HAP-1 (cell line): ENCODE results near the gene GNAZ.
"Not testable (repeated sequence)": the region's sequence is repeated elsewhere in the genome, so short reads cannot be mapped to it uniquely, and the experiment has no call there.

Experiments used
- DNase-seq, 2 experiments: peaks; one replicate each; pipeline ENCODE4 v3.0.0-alpha.2; 2016 to 2020; ENCODE audit warnings: low spot score in 2 of 2
- H3K27me3 ChIP-seq: fragments of 250-450 bp; sonication (Bioruptor Pico); 2 replicates; pipeline ENCODE4 v1.5.1; 2020; ENCODE audit warnings: low read depth, mild to moderate bottlenecking, moderate library complexity
- H3K36me3 ChIP-seq: fragments of 250-450 bp; sonication (Bioruptor Pico); replicated peaks from 2 replicates; pipeline ENCODE4 v1.5.1; 2020; ENCODE audit warnings: mild to moderate bottlenecking
- H3K4me1 ChIP-seq: fragments of 250-450 bp; sonication (Bioruptor Pico); 2 replicates; pipeline ENCODE4 v1.5.1; 2020; ENCODE audit warnings: mild to moderate bottlenecking
- H3K4me3 ChIP-seq: fragments of 250-450 bp; sonication (Bioruptor Pico); 2 replicates; pipeline ENCODE4 v1.5.1; 2020; ENCODE audit warnings: mild to moderate bottlenecking, moderate library complexity
- H3K9me3 ChIP-seq: fragments of 250-450 bp; sonication (Bioruptor Pico); 2 replicates; pipeline ENCODE4 v1.5.1; 2020; ENCODE audit warnings: mild to moderate bottlenecking, moderate library complexity
- in situ Hi-C: fragments of 300-500 bp; cut with MboI; formaldehyde crosslinking; loops from 3 replicates; pipeline ENCODE4 v1.14.3; 2020; ENCODE audit warnings: low sequenced_read_pairs, inconsistent platforms, mixed read lengths

The GNAZ gene

GRCh38 chr22:23070418-23071229, at the start of gene GNAZ:
TSS of gene GNAZ (plus strand) at chr22:23070519. CDS start at chr22:23095696, 25,177 bp downstream.
- Histone ChIP-seq H3K4me3 (peak within 1 kb of the TSS; percentile 75), H3K27me3 (no peaks in the 10 kb centered on the region), H3K9me3 (no peaks in the 10 kb centered on the region), H3K36me3 (no peaks in the 10 kb centered on the region; the same call in 1 of the 2 replicates), H3K4me1 (peaks cover 16% of the 10 kb centered on the region)
- DNase-seq, result peak; percentile 22 to 77
- in situ Hi-C loops, result no loop called here

- Histone ChIP-seq H3K4me3 (no peak overlapping the region), H3K36me3 (no peaks in the 10 kb centered on the region), H3K4me1 (no peaks in the 10 kb centered on the region), H3K9me3 (no peaks in the 10 kb centered on the region), H3K27me3 (no peaks in the 10 kb centered on the region)
- no peak for DNase-seq
- in situ Hi-C loops, result no loop called here
Measured at GRCh38 chr22:23020659-23021293, 49.5 kb upstream of the GNAZ start.

GRCh38 chr22:23021660-23022353, 48.5 kb upstream of the GNAZ start:
- H3K9me3 ChIP-seq, H3K36me3 ChIP-seq, in situ Hi-C loops, H3K4me1 ChIP-seq, DNase-seq, H3K4me3 ChIP-seq, H3K27me3 ChIP-seq: not testable (repeated sequence)

GRCh38 chr22:23023294-23023693, 47.0 kb upstream of the GNAZ start:
- DNase-seq, result no peak
- in situ Hi-C loops, result no loop called here
- Histone ChIP-seq H3K27me3 (no peaks in the 10 kb centered on the region), H3K4me3 (no peak overlapping the region), H3K4me1 (no peaks in the 10 kb centered on the region), H3K36me3 (no peaks in the 10 kb centered on the region), H3K9me3 (no peaks in the 10 kb centered on the region)

GRCh38 chr22:23026777-23027176, 43.5 kb upstream of the GNAZ start:
- Histone ChIP-seq H3K4me3 (no peak overlapping the region), H3K4me1 (peaks cover 17% of the 10 kb centered on the region), H3K36me3 (no peaks in the 10 kb centered on the region), H3K27me3 (no peaks in the 10 kb centered on the region), H3K9me3 (no peaks in the 10 kb centered on the region)
- in situ Hi-C loops, result no loop called here
- no peak for DNase-seq

GRCh38 chr22:23027849-23028248, 42.5 kb upstream of the GNAZ start:
- H3K36me3 ChIP-seq, H3K9me3 ChIP-seq, DNase-seq, H3K4me3 ChIP-seq, H3K27me3 ChIP-seq, in situ Hi-C loops: not testable (repeated sequence)
- H3K4me1 ChIP-seq, result peaks cover 28% of the 10 kb centered on the region

GRCh38 chr22:23029521-23030228, 40.6 kb upstream of the GNAZ start:
- in situ Hi-C loops, result no loop called here
- Histone ChIP-seq H3K27me3 (no peaks in the 10 kb centered on the region), H3K36me3 (no peaks in the 10 kb centered on the region), H3K4me1 (peaks cover 34% of the 10 kb centered on the region), H3K9me3 (no peaks in the 10 kb centered on the region), H3K4me3 (no peak overlapping the region)
- DNase-seq, result no peak

- Histone ChIP-seq H3K36me3 (no peaks in the 10 kb centered on the region), H3K4me3 (no peak overlapping the region), H3K4me1 (peaks cover 34% of the 10 kb centered on the region), H3K9me3 (no peaks in the 10 kb centered on the region), H3K27me3 (no peaks in the 10 kb centered on the region)
- no peak for DNase-seq
- in situ Hi-C loops, result no loop called here
Measured at GRCh38 chr22:23031381-23031780, 38.9 kb upstream of the GNAZ start.

GRCh38 chr22:23031786-23032185, 38.5 kb upstream of the GNAZ start:
- H3K4me3 ChIP-seq, result no peak overlapping the region
- H3K4me1 ChIP-seq, result peaks cover 34% of the 10 kb centered on the region
- H3K36me3 ChIP-seq, result no peaks in the 10 kb centered on the region
- no peaks in the 10 kb centered on the region for H3K9me3 ChIP-seq
- in situ Hi-C loops, result no loop called here
- DNase-seq, result peak in 1 of 2 experiments; percentile 74
- no peaks in the 10 kb centered on the region for H3K27me3 ChIP-seq

- peak in 1 of 2 experiments; percentile 27 for DNase-seq
- Histone ChIP-seq H3K36me3 (no peaks in the 10 kb centered on the region), H3K4me3 (no peak overlapping the region), H3K4me1 (peaks cover 34% of the 10 kb centered on the region), H3K27me3 (no peaks in the 10 kb centered on the region), H3K9me3 (no peaks in the 10 kb centered on the region)
- in situ Hi-C loops, result no loop called here
Measured at GRCh38 chr22:23032658-23033057, 37.7 kb upstream of the GNAZ start.

- Histone ChIP-seq H3K9me3 (no peaks in the 10 kb centered on the region), H3K27me3 (no peaks in the 10 kb centered on the region), H3K4me1 (peaks cover 34% of the 10 kb centered on the region), H3K4me3 (no peak overlapping the region), H3K36me3 (no peaks in the 10 kb centered on the region)
- DNase-seq, result no peak
- in situ Hi-C loops, result no loop called here
Measured at GRCh38 chr22:23033116-23033905, 37.0 kb upstream of the GNAZ start.

- Histone ChIP-seq H3K4me1 (peaks cover 25% of the 10 kb centered on the region), H3K36me3 (no peaks in the 10 kb centered on the region), H3K9me3 (no peaks in the 10 kb centered on the region), H3K27me3 (no peaks in the 10 kb centered on the region), H3K4me3 (no peak overlapping the region)
- in situ Hi-C loops, result no loop called here
- peak in 1 of 2 experiments; percentile 25 for DNase-seq
Measured at GRCh38 chr22:23034621-23035556, 35.4 kb upstream of the GNAZ start.
